Stimulated activated CD4-positive, alpha-beta T cell treated with anti-CD3 and anti-CD28 coated beads, Interleukin-2, amount 100 ng/mL, for 24 hours (primary cell): Measurements from ENCODE around the gene ZNF382.
"Not testable (repeated sequence)": the region's sequence is repeated elsewhere in the genome, so short reads cannot be mapped to it uniquely, and the experiment has no call there.

Experiments
- DNase-seq, 2 donors: peaks; one replicate each; pipeline ENCODE4 v3.0.0-alpha.2; 2020

Gene ZNF382

GRCh38 chr19:36605101-36605876, at the start of gene ZNF382:
TSS of gene ZNF382 (plus strand) at chr19:36605313. CDS start at chr19:36609915, 4,602 bp downstream.
- peak; percentile 90 to 91 for DNase-seq

GRCh38 chr19:36564391-36564790, 40.7 kb upstream of the ZNF382 start:
- DNase-seq, result no peak

GRCh38 chr19:36572593-36573019, 32.5 kb upstream of the ZNF382 start:
- DNase-seq, result no peak

- DNase-seq, result peak; percentile 82 to 84
Measured at GRCh38 chr19:36573020-36573894, 31.9 kb upstream of the ZNF382 start, which contains the start of gene ZNF529. TSS of gene ZNF529 (minus strand) at chr19:36573292. CDS start at chr19:36572346, 946 bp downstream.

GRCh38 chr19:36573895-36574720, 31.0 kb upstream of the ZNF382 start:
- DNase-seq, result no peak

- no peak for DNase-seq
Measured at GRCh38 chr19:36574741-36575140, 30.4 kb upstream of the ZNF382 start.

- DNase-seq, result no peak
Measured at GRCh38 chr19:36577271-36577996, 27.7 kb upstream of the ZNF382 start.

GRCh38 chr19:36579255-36579654, 25.9 kb upstream of the ZNF382 start:
- no peak for DNase-seq

- not testable (repeated sequence) for DNase-seq
Measured at GRCh38 chr19:36602681-36603080, 2.4 kb upstream of the ZNF382 start.

- DNase-seq, result peak; percentile 90 to 92
Measured at GRCh38 chr19:36604656-36605100, 435 bp upstream of the ZNF382 start.

GRCh38 chr19:36605877-36606478, 865 bp downstream of the ZNF382 start:
- DNase-seq, result no peak

GRCh38 chr19:36627057-36627456, 21.9 kb downstream of the ZNF382 start:
- DNase-seq, result no peak

- DNase-seq, result no peak
Measured at GRCh38 chr19:36635342-36635741, 30.2 kb downstream of the ZNF382 start.

GRCh38 chr19:36638862-36639510, 33.9 kb downstream of the ZNF382 start:
- DNase-seq, result no peak

- no peak for DNase-seq
Measured at GRCh38 chr19:36646746-36647145, 41.6 kb downstream of the ZNF382 start.

GRCh38 chr19:36652958-36653357, 47.8 kb downstream of the ZNF382 start:
- no peak for DNase-seq

- no peak for DNase-seq
Measured at GRCh38 chr19:36665832-36666231, 60.7 kb downstream of the ZNF382 start.

- DNase-seq, result no peak
Measured at GRCh38 chr19:36668646-36669045, 63.5 kb downstream of the ZNF382 start.

- no peak for DNase-seq
Measured at GRCh38 chr19:36672368-36672767, 67.3 kb downstream of the ZNF382 start.

GRCh38 chr19:36674201-36674600, 69.1 kb downstream of the ZNF382 start:
- DNase-seq, result no peak

- DNase-seq, result no peak
Measured at GRCh38 chr19:36679455-36679854, 74.3 kb downstream of the ZNF382 start.
